ENCODE results near the gene SCARB1. TPM values are rescaled to one million over a fixed set of nuclear protein-coding genes. Genes with fewer than 3 reads are reported as not detected.
A peak's percentile ranks its signal among the peaks of the same experiment; 100 is the strongest.

Gene SCARB1
- total and polyA plus RNA-seq, 2 experiments from 2014 or later = 31.0 to 62.5 TPM

DNA sequence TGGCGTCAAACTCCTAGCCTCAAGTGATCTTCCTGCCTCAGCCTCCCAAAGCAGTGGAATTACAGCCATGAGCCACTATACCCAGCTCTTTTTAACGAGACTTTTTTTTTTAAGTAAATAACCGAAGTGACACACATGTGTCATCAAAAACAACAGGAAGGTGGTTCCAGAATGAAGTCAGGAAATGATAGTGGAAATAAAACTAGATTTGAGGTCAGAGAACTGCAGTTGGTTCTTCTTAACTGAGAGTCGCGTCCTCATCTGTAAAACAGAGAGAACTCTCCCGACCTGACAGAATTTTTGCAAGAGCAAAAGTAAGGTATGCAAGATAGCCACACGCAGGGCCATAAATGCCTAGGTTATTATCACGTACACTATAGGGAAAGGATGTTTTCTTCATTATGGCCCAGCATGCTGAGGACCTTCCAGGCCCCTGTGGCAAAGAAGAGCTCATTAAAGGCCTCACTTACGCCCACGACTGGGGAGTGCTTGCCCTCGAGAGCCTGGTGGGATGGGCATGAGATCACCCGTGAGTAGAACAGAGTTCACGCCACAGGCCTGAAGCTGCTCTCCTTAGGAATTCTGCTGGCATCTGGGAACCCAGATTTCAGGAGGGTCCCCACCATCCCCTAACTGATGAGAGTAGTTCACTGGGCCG is 67.2 kb downstream of the SCARB1 start:
- Histone ChIP-seq H4K20me1 (replicated peaks; ENCODE audit: insufficient read depth) (no peaks in the 10 kb centered on the region; the same call in 1 of the 2 replicates), H3K4me2 (no peak overlapping the region), H2AFZ (no peak overlapping the region), H3K36me3 (ENCODE audit: insufficient read depth) (no peaks in the 10 kb centered on the region), H3K9me2 (ENCODE audit: insufficient read depth) (no peaks in the 10 kb centered on the region), H3K79me2 (replicated peaks; ENCODE audit: insufficient read depth) (no peaks in the 10 kb centered on the region), H3K4me1 (ENCODE audit: insufficient read depth) (peaks cover 11% of the 10 kb centered on the region), H3K27ac (ENCODE audit: low read depth) (no peak overlapping the region), H3K4me3 (no peak overlapping the region), H3F3A (replicated peaks; ENCODE audit: low read depth) (no peaks in the 10 kb centered on the region), H3K27me3 (ENCODE audit: insufficient read depth) (no peaks in the 10 kb centered on the region)
- no peak for TF ChIP-seq ZNF331 (CRISPR knock-in tag; IDR thresholded peaks at IDR 0.05; ENCODE audit: low read depth)
- TF ChIP-seq NANOG (IDR thresholded peaks at IDR 0.05; ENCODE audit: borderline replicate concordance) = no peak
- no peak for TF ChIP-seq ETS1 (IDR thresholded peaks at IDR 0.05)
- no peak for TF ChIP-seq EZH2phosphoT487 (IDR thresholded peaks at IDR 0.05; ENCODE audit: unreplicated experiment)
- TF ChIP-seq, protein P1, sequence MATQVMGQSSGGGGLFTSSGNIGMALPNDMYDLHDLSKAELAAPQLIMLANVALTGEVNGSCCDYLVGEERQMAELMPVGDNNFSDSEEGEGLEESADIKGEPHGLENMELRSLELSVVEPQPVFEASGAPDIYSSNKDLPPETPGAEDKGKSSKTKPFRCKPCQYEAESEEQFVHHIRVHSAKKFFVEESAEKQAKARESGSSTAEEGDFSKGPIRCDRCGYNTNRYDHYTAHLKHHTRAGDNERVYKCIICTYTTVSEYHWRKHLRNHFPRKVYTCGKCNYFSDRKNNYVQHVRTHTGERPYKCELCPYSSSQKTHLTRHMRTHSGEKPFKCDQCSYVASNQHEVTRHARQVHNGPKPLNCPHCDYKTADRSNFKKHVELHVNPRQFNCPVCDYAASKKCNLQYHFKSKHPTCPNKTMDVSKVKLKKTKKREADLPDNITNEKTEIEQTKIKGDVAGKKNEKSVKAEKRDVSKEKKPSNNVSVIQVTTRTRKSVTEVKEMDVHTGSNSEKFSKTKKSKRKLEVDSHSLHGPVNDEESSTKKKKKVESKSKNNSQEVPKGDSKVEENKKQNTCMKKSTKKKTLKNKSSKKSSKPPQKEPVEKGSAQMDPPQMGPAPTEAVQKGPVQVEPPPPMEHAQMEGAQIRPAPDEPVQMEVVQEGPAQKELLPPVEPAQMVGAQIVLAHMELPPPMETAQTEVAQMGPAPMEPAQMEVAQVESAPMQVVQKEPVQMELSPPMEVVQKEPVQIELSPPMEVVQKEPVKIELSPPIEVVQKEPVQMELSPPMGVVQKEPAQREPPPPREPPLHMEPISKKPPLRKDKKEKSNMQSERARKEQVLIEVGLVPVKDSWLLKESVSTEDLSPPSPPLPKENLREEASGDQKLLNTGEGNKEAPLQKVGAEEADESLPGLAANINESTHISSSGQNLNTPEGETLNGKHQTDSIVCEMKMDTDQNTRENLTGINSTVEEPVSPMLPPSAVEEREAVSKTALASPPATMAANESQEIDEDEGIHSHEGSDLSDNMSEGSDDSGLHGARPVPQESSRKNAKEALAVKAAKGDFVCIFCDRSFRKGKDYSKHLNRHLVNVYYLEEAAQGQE (IDR thresholded peaks at IDR 0.05; ENCODE audit: unreplicated experiment) = no peak
- TF ChIP-seq STAT1 (IDR thresholded peaks at IDR 0.05; ENCODE audit: unreplicated experiment) = no peak
- TF ChIP-seq CREB1 (CRISPR knock-in tag; IDR thresholded peaks at IDR 0.05; ENCODE audit: low read depth) = no peak
- no peak for TF ChIP-seq EZH2 (IDR thresholded peaks at IDR 0.05; ENCODE audit: low read depth, unreplicated experiment)
- no peak for TF ChIP-seq CTCF (conservative IDR thresholded peaks at IDR 0.05; ENCODE audit: low read depth in 2 of 2)
- no peak for TF ChIP-seq JUNB (IDR thresholded peaks at IDR 0.05; ENCODE audit: unreplicated experiment)
- no peak for TF ChIP-seq POLR2AphosphoS5 (IDR thresholded peaks at IDR 0.05; ENCODE audit: low read depth)
- TF ChIP-seq ZNF462 (CRISPR knock-in tag; IDR thresholded peaks at IDR 0.05) = no peak
- no peak for TF ChIP-seq ZNF114 (CRISPR knock-in tag; IDR thresholded peaks at IDR 0.05)
- Mint-ChIP-seq H3K4me1 (peaks cover 21% of the 10 kb centered on the region), H3K36me3 (ENCODE audit: low read depth) (peaks cover 26% of the 10 kb centered on the region), H3K27me3 (ENCODE audit: insufficient read depth, low read depth, poor library complexity) (peaks cover 9% of the 10 kb centered on the region), H3K4me3 (no peak overlapping the region; the same call in 2 of the 3 replicates), H3K9me3 (no peaks in the 10 kb centered on the region), H3K27ac (peak overlapping the region; percentile 88; the same call in 1 of the 2 replicates)
- DNase-seq (ENCODE audit: low spot score) = no peak
- ATAC-seq = no peak

Data from GM23338 (cell line).